Measurements from ENCODE around the gene HDAC4. TPM values are rescaled to one million over a fixed set of nuclear protein-coding genes. Genes with fewer than 3 reads are reported as not detected.
"Not testable (repeated sequence)": the region's sequence is repeated elsewhere in the genome, so short reads cannot be mapped to it uniquely, and the experiment has no call there.

The HDAC4 gene
- polyA plus RNA-seq, 5 donors: 7.9 to 11.8 (median 10.9) TPM

DNA sequence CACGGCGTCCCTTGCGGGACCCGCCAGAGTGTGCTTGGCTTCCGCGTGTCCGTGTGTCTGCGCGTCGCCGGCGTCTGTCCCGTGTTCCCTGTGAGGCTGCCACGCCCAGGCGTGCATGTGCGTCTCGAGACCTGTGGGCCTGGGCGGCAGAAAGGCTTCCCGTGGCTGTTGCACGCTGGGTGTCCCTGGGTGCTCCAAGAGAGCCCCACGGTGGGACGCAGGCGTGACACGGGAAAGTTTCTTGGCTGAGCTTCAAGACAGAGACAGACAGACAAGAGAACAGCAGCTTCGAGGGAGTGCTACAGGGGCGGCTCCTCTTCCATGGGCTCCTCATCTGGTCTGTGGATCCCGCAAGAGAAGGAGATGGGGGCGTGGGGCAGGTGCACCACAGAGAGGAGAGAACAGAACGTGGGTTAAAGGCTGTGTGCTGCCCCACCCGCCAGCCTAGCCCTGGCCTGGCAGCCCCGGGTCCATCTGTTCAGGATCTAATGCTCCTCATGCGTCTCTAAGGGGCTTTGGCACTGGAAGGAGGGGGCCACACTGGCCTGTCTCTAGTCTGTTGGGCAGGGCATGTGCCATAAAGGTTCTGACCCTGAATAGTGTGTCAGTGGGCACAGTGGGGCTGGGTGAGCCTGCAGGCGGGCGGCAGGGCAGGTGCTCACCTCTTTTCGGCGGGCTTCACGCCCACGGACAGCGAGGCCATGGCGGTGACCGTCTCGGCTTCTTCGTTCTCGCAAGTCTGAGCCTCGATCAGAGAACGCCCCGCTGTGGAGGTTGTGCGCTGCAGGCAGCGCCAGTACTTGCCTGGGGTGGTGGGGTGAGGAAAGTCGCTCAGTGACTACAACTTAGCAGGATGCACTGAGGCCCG, 347.8 kb downstream of the HDAC4 start:
- no peak for DNase-seq

DNA sequence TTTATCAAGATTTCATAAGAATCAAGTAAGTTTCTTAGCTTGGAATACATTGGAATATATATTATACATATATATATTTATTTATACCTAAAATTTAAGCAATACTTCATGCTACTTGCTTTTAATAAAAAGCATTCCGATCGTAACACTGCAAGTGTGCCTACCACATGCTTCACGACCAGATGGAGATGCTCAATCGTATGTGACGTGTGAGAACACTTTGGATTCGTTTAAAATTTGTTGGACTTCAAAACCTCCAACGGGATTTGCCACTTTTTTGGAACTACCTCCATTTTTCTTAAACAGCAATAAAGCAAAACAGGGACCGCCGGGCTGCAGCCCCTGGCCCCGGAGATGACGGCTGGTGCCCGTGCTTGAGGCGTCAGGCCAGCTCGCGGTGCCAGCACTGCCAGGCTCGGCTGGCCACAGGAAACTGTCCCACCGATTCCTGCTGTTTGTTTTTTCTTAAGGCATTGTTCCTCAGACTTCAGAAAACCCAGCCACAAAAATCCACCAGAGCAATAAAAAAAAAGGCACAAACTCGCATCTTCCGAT, 348.9 kb downstream of the HDAC4 start:
- no peak for DNase-seq

DNA sequence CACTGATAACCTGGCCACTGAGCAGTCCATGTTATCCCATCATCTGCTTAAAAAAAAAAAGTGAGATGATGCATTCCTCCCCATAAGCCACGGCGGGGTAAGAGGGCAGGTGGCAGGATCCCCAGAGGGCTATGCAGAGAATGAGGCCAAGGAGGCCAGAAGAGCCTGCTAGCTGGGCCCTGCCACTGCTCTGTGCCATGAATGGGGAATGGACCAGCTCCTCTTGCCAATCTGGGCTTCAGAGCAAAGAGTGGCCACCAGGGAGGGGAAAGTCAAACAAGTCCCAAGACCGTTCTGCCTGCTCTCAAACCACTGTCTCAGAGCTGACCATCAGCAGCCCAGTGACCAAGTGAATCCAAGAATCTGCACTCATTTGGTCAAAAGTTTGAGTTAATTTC, 350.6 kb downstream of the HDAC4 start:
- DNase-seq: no peak

DNA sequence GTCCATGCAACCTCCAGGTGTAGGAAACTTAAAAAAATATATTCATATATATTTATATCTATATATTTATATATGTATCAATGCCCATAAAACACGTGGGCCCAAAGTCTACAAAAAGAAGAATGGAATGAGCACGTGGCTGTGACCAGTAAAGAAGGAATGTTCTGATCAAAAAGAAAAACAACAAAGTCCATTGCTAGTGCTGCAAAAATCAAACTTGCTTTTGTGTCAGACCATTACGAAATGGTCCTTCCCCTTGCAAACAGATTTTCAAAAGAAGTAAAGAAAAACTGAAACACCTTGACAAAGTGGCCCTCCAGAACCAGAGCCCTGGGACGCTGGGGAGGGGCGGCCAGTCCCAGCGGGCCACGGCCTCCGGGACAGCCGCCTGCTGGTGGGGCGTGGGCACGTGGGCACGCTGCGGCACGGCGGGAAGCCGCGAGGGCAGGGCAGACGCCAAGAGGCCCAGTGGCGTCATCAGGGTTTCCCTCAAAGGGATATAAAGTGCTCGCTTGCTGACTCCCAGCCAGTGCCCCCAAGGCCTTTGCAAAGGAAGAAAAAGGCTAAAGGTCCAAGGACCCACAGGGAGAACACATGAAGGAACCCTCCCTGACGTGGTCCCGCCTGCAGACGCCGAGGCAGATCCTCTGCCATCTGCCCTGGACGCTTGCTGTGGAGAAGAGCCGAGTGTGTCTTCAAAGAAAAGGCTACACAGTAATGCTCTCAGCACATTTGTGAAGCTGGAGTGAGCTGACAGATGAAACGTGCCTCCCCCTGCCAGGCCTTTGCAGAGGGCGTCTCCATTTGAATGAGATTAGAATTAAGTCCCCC, 351.2 kb downstream of the HDAC4 start:
- no peak for DNase-seq

DNA sequence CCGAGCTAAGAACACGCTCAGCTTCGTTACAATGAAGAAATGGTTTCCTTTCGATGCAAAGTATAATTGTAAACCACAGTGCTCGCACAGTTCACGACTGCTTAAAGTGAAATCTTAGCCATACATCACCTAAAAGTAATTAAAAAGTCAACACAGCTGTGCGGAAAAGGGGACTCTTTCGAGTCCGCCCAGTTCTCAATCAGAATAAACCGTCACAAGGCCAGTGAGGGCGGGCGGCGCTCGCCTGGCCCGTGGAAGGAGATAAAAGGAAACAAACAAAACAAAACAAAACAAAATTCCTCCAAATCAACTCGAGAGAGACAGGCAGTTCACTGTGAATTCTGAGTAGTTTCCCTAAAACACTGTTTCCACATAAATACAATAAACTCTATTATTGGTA, 352.1 kb downstream of the HDAC4 start:
- no peak for DNase-seq

DNA sequence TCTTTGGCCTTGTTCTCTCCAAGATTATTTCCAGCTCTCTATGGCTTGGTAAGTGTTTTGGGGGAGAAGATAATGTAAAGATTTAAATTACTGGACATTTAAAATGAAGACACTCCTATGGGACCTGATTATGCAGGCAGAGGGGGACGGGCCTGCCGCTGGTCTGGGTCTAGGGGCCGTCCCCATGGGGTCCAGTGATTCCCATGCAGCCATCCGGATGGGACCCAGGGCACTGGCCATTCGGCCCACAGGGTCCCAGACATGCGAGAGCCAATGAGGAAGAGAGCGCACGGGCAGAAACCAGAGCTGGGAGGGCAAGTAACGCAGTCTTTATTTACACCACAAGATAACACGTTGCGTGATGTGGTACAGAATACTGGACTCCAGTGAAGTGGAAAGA, 353.0 kb downstream of the HDAC4 start:
- no peak for DNase-seq

DNA sequence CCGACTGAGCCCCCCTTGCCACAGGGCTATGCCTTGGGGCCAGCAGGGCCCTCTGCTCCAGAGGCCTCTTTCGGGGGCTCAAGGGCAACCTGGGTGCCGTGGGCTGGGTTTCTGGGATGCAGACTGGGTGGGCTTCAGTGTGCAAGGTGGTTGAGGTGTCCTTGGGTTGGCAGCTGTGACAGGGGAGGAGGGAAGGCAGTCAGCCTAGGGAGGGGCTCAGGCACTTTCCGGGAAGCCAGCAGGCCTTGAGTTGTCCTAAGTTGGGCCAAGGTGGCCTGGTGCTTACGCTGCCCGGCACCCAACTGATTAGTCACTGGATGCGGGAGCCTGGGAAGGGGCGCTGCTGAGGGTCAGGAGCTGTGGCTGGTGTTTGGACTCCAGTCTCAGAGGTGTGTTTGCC, 353.4 kb downstream of the HDAC4 start:
- no peak for DNase-seq

DNA sequence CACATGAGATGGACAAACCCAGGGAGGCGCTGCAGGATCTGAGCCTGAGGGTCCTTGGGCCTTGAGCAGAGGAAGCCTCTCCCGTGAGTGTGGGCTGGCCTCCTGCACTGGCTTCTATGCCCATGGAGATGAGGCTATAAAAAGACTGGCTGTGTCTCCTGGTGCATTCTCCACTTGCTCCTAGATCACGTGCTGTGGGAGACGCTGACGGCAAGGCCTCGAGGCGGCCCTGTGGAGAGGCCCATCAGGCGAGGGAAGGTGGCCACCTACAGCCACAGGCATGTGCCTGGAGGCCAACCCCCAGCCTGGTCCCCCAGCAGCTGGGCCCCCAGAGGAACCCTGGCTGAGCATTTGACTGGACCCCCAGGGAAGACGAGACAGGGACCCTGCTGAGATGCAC, 354.0 kb downstream of the HDAC4 start:
- DNase-seq: no peak

DNA sequence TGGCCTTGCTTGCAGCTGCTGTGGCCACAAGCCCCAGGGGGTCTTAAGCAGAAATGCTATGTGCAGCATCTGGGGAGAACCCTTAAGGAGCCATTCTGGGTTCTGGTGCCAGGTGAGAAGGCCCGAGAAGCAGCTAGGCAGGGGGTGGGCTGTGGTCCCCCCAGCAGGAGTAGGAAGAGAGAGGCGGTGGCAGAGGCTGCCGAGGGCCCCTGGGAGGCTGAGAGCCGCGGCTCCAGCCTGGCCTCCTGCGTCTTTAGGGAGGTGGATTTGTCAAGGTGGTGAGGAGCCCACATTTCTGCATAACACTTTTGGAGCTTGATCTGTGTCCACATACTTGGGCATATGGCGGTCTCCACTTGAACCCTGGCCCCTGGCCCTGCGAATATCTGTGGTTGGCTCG, 356.5 kb downstream of the HDAC4 start:
- no peak for DNase-seq

DNA sequence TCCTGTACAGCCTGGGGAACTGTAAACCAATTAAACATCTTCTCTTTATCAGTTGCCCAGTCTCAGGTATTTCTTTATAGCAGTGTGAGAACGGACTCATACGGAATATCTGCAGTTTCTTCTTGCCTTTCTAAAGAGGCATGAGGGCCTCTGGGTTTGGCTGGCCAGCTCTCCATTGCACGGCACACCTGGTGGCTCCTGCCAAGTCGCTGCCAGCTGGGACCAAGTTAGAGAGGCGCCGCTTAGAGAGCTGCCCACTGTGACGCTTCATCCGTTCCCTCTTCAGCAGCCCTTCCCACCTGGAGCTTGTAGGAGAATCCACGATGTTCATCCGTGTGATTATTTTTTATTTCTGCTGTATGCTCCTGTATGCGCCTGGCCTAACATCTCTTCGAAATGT, 357.5 kb downstream of the HDAC4 start:
- no peak for DNase-seq

DNA sequence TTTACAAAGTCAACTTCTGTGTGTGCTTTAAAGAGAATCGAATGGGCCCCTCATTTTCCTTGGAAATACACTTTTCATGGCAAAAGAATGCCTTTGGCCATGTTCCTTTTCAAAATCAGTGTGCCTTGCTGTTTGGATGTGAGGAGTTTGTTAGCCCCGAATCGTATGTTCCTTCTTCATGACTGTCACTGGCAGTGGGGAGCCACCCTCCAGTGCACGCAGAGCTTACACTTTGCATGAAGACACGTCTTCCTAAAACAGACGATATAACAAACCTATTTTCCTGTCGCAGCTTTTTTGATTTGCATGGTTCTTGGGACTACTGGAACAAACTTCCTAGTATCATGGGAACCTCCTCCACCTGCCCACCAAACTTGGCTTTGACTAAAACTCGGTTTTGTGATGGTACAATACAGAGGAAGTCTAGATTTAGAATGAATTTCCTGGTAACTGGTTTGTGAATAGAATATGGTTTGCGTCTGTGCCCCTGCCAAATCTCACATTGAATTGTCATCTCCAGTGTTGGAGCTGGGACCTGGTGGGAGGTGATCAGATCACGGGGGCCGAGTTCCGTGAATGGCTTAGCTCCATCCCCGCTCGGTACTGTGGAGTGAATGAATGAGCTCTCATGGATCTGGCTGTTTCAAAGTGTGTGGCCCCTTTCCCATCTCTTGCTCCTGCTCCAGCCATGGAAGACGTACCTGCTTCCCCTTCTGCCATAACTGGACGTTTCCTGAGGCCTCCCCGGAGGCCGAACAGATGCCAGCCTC, 358.1 kb downstream of the HDAC4 start:
- DNase-seq: no peak

DNA sequence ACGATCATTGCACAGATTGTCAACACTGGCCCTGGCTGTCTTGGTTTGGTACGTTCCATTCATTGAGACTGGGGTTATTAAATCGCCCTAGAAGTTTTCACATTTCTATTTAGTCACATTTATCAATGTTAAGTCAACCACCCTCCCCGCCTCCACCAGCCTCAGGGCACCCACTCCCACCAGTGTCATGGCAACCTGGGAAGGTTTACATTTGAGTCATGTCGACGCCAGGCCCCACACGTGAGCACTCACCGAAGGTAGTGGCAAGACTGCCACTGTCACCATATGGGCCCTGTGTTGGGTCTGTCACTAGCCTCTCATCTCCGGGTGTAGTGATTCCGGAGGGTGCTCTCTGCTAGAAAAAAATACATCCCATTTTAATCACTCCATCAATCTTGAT, 358.8 kb downstream of the HDAC4 start:
- no peak for DNase-seq

DNA sequence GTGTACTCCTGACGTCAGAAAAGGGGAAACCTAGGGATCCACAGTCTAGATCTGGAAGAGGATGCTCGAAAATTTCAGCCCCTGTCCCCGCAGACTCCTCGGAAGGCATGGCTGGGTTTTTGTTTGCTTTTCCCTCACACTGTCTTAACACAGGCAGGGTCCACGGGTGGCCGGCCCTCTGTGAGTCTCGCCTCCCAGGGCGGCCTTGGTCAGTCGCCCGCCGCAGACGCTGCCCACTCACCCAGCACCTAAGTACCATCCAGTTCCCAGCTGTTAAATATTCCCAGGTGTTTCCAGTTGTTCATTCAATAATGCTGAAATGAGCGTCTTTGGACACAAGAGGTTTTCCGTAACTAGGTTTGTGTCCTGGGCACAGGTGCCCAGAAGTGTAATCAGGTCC, 359.8 kb downstream of the HDAC4 start:
- no peak for DNase-seq

DNA sequence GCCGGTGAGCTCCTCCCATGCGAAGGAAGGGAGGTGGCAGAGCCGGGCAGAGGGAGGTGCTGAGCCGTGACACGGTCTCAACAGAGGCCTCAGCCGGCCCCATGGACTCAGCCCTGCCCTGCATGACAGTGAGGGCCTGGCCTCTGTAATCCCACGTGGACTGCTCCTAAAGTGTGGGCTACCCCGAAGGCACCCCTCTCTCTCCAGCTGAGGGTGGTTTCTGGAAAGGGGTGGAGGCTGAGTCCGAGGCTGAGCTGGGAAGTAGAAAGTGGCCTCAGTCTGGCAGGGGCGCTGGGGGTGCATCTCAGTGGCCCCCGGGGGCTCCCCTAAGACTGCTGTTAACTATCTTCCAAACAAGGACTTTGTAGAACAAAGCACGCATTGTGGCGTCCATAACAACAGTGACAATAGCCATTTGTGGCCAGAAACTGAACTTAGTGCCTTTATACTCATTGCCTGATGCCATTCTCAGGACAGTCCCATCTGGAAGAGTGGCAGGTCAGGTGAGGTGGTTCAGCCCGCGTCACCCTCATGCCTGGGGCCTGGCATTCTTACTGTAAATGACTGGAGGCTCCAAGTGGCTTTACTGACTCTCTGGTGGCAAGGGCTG, 360.6 kb downstream of the HDAC4 start:
- no peak for DNase-seq

DNA sequence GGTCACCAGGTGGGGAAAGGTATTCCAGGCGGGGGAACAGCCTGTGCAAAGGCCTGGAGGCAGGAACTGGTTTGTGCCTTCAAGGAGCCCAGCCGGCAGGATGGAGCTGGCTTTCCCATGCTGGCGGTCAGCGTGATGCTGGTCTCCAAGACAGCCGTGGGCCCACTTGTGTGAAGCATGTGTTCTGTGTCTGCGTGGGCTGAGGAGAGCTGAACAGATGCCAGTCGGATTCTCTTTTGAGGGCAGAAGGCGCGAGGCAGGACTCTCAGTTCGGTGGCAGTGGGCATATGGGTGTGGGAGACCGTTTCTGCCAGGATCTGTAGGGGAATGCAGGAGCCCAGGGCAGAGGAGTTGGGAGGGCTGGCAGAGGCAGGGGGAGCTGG, 361.4 kb downstream of the HDAC4 start:
- DNase-seq: no peak

DNA sequence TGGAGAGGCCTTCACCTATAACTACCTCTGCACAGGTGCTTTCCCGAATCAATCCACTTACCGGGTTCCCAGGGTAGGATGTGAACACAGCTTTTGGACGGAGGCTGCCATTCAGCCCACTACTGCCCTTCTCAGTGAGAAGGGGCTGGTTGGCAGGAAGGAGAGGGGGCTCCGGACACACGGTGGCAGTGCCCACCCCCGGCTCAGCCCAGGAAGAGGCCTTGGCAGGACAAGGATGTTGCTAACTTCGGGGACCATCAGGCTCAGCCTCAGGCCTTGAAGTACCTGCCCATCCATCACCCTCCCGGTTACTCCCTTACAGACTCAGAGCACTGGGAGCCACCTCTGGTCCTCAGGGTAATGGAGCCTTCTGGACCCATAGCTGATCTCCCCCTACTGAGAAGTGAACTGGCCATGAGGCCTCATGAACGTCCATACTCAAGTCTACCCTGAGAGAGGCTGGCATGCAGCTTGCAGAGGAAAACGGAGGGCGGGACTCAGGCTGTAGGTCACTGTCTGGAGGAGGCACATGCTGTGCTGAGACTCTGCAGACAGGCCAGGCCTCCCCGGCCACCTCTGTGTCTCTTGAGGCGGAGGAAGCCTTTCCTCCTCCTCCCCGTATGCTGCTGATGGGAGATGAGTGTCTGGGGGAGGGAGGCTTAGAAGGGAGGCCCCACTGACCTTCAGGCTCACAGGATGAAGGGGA, 361.9 kb downstream of the HDAC4 start:
- no peak for DNase-seq

DNA sequence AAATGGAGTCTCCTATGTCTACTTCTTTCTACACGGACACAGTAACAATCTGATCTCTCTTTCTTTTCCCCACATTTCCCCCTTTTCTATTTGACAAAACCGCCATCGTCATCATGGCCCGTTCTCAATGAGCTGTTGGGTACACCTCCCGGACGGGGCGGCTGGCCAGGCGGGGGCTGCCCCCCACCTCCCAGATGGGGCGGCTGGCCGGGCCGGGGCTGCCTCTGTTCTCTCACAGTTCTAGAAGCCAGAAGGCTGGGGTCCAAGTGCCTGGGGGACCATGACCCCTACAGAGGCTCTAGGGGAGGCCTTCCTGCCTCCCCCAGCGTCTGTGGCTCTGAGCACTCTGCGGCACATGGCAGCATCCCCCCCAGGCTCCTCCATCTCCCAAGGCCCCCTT, 362.5 kb downstream of the HDAC4 start:
- DNase-seq: not testable (repeated sequence)

DNA sequence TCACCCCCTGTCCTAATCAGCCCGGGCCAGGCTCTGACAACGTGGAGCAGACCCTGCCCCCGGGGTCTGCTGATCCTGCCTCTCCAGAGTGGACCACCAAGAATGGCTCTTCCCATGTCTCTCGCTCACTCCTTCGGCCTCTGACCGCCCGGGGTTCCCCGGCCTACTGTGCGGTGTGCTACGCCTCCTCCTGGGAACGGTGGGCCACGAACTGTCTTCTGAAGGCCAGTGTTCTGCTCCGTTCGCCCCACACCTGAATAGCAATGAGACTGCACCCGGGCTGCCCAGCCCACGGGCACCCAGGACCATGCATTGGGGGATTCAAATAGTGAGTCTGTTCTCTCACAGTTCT, 363.3 kb downstream of the HDAC4 start:
- no peak for DNase-seq

DNA sequence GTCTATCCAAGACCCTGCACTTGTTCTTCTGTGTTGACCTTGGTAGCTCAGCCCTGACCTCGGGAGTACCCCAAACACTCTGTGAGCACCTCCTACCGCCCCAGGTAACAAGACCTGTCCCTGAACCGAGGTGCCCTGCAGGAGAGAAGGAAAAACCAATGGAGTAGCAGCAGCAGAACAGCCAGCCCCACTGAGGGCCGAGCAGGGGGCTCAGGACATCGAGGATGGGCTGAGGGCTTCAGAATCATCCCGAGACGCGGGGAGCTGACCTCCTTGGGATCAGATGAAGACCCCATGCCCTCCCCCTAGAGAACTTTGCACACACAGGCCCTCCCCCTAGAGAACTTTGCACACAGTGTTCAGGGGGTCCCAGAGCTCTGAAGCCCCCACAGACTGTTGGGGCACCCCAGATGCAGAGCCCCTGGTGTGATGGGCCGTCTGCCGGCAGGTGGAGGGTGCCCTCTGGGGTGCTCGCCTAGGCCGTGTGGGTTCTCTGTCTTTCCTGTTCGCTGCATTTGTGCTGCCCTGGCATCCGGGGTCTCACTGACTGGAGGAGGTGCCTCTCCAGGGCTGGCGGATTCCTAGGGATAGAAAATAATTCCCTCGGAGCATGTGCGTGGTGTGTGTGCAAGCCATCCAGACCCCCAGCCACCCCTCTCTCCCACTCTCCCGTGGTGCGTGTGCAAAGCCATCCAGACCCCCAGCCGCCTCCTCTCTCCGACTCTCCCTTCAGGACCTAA, 363.8 kb downstream of the HDAC4 start:
- DNase-seq: no peak

DNA sequence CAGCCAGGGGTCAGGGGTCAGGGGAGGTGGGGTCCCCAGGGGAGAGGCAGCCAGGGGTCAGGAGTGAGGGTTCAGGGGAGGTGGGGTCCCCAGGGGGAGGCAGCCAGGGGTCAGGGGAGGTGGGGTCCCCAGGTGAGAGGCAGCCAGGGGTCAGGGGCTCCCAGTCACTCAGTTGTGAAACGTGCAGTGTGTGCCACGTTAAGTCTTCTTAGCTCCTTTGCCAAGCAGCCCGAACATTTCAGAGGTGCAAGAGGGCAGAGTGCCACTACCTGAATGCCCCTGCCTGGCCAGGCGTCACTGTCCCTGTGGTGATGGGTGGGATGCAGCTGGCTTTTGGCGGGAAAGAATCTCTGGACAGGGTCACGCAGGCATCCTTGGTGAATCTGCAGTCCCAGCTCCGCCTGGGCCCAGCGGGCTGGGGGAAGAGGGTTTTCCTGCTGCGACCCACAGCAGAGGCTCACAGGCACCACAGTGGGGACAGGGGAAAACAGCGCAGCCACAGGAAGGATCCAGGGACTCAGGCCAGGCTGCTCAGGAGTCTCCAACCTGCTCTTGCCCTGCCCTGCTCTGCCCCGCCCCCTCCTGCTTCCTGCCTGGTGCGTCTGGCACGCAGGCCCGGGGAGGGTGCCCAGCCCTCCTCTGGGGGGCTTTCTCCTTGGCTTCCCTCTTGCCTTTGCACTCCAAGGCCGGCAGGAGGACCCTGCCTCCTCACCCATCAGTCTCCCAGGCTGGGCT, 364.7 kb downstream of the HDAC4 start:
- DNase-seq: no peak

Measured in right lung (tissue), 5 donors.